Fibroblast of the aortic adventitia (primary cell): Measurements from ENCODE around the gene BHMT. TPM values are rescaled to one million over a fixed set of nuclear protein-coding genes. Genes with fewer than 3 reads are reported as not detected.

Experiments
- DNase-seq: peaks from one replicate; pipeline ENCODE4 v3.0.0-alpha.2; 2010; ENCODE audit warnings: low read depth
- H3K4me3 ChIP-seq: 2 replicates; pipeline ENCODE4 v1.5.1; 2011; ENCODE audit warnings: low read depth, mild to moderate bottlenecking, control low read depth, low read length, moderate library complexity
- CTCF ChIP-seq: IDR thresholded peaks from 2 replicates; pipeline ENCODE4 v1.5.1; 2011; ENCODE audit warnings: mild to moderate bottlenecking, low read length, control low read depth, inconsistent platforms; ENCODE audit not compliant: insufficient read depth
- total RNA-seq: library from RNA; depleted of rRNA; stranded (reverse); fragments of >200 nt; gene quantifications from 2 replicates; pipeline ENCODE4 v1.2.3, GENCODE V29; 2012; ENCODE audit warnings: low replicate concordance

The BHMT gene
- total RNA-seq, 1 donor, result 0.27 TPM

GRCh38 chr5:79093762-79094161, 17.8 kb upstream of the BHMT start:
- no peak for TF ChIP-seq CTCF
- no peak for DNase-seq
- no peak overlapping the region for H3K4me3 ChIP-seq

- DNase-seq, result no peak
- no peak overlapping the region for H3K4me3 ChIP-seq
- TF ChIP-seq CTCF, result no peak
Observed at GRCh38 chr5:79105868-79106267, 5.7 kb upstream of the BHMT start.

- DNase-seq, result peak; percentile 28
- no peak overlapping the region for H3K4me3 ChIP-seq
- no peak for TF ChIP-seq CTCF
Observed at GRCh38 chr5:79107020-79107796, 4.4 kb upstream of the BHMT start.

- H3K4me3 ChIP-seq, result no peak overlapping the region
- TF ChIP-seq CTCF, result no peak
- peak; percentile 25 for DNase-seq
Observed at GRCh38 chr5:79108086-79108485, 3.5 kb upstream of the BHMT start.

GRCh38 chr5:79108792-79109191, 2.8 kb upstream of the BHMT start:
- no peak overlapping the region for H3K4me3 ChIP-seq
- DNase-seq, result no peak
- no peak for TF ChIP-seq CTCF

GRCh38 chr5:79109527-79110492, 1.8 kb upstream of the BHMT start:
- DNase-seq, result no peak
- no peak overlapping the region for H3K4me3 ChIP-seq
- peak; percentile 16 for TF ChIP-seq CTCF
